Motor neuron (in vitro differentiated cells): ENCODE results near the gene PLA2G3. TPM values are rescaled to one million over a fixed set of nuclear protein-coding genes. Genes with fewer than 3 reads are reported as not detected.
A peak's percentile ranks its signal among the peaks of the same experiment; 100 is the strongest.

Experiments used
- ATAC-seq, 8 experiments: fragments of 200-7000 bp; cut with Tn5 transposase; replicated peaks in 6 of 8; 2 replicates each; pipeline ENCODE4 v1.8.0; 2021; ENCODE audit warnings: mild to moderate bottlenecking in 8 of 8, moderate library complexity in 8 of 8
- H3K27ac ChIP-seq, 2 donors: fragments of 250-450 bp; sonication (Bioruptor Pico); 2 replicates each; pipeline ENCODE4 v1.9.0; 2021; ENCODE audit warnings: antibody characterized with exemption in 2 of 2, mild to moderate bottlenecking in 2 of 2, moderate library complexity in 1 of 2
- H3K4me1 ChIP-seq, 2 donors: fragments of 250-450 bp; sonication (Bioruptor Pico); replicated peaks in 1 of 2; 2 replicates each; pipeline ENCODE4 v1.6.1; 2021; ENCODE audit warnings: antibody characterized with exemption in 2 of 2, mild to moderate bottlenecking in 2 of 2, moderate library complexity in 1 of 2
- H3K4me3 ChIP-seq, 5 donors: fragments of 250-450 bp; sonication (Bioruptor Pico); 2 replicates each; pipeline ENCODE4 v1.9.0; 2021; ENCODE audit warnings: antibody characterized with exemption in 5 of 5, mild to moderate bottlenecking in 5 of 5, moderate library complexity in 4 of 5
- WGBS, 10 experiments: fragments of 450-650 bp; shearing (Covaris generic); methylation state at CpG; one replicate each; pipeline ENCODE4 v1.0.0; 2022; 5-methylcytosine and 5-hydroxymethylcytosine counted together
- in situ Hi-C, 9 experiments: fragments of 400-800 bp; cut with MboI; loops; one replicate each; pipeline ENCODE4 v1.15.0; 2021; ENCODE audit warnings: low sequenced_read_pairs in 9 of 9, low pct_unique_long_range_greater_than_20kb in 2 of 9; ENCODE audit not compliant: unreplicated experiment in 9 of 9
- total RNA-seq, 8 experiments: library from RNA; unstranded; fragments of 300-600 nt; gene quantifications; 2 replicates each; pipeline versions ENCODE4 v1.2.3 to v1.2.4, GENCODE V29; 2022

Gene PLA2G3
- total RNA-seq, 8 experiments from 2014 or later = 0.05 to 0.90 (median 0.29) TPM

DNA sequence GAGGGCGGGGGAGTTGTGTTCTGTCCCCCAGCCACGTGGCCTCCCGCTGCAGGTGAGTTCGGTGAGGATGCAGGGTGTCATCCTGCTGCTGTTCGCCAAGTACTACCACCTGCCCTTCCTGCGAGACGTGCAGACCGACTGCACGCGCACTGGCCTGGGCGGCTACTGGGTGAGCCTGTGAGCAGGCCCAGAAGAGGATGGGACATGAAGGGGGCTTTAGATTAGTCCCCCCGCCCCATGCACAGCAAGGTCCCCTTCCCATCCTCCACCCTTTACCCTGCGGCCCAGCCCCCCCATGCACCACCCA lies 13.5 kb downstream of the PLA2G3 start:
- Histone ChIP-seq H3K27ac (no peak overlapping the region), H3K4me3 (no peak overlapping the region), H3K4me1 (peaks cover 5 to 10% of the 10 kb centered on the region in 2 donors)
- 100% methylated on average over 1 of the region's 13 CpGs; no CpG with 5 or more reads in 9 of the 10 experiments for WGBS, 10 experiments
- in situ Hi-C loops = loop anchor here in 1 of 9 experiments (25.0 kb wide), 1 partner anchor 110 kb away; no protein-coding TSS in a partner anchor
- no peak for ATAC-seq

- Histone ChIP-seq H3K27ac (no peak overlapping the region), H3K4me3 (no peak overlapping the region), H3K4me1 (peaks cover 5 to 10% of the 10 kb centered on the region in 2 donors)
- in situ Hi-C loops = loop anchor here in 1 of 9 experiments (25.0 kb wide), 1 partner anchor 111 kb away; no protein-coding TSS in a partner anchor
- 78 to 100% (median 81%) methylated on average over 1 to 7 of the region's 22 CpGs; no CpG with 5 or more reads in 3 of the 10 experiments for WGBS, 10 experiments
- ATAC-seq = no peak
These were observed 14.0 kb downstream of the PLA2G3 start for GRCh38 chr22:31126128-31126868.

GRCh38 chr22:31125521-31126117 lies 14.7 kb downstream of the PLA2G3 start:
- in situ Hi-C loops = loop anchor here in 1 of 9 experiments (25.0 kb wide), 1 partner anchor 112 kb away; no protein-coding TSS in a partner anchor
- ATAC-seq = no peak

GRCh38 chr22:31124811-31125465 lies 15.4 kb downstream of the PLA2G3 start:
- Histone ChIP-seq H3K27ac (no peak overlapping the region), H3K4me1 (peaks cover 10 to 16% of the 10 kb centered on the region in 2 donors), H3K4me3 (no peak overlapping the region)
- no peak for ATAC-seq
- WGBS, 10 experiments = 10 to 86% (median 80%) methylated on average over 1 to 5 of the region's 14 CpGs; no CpG with 5 or more reads in 6 of the 10 experiments
- in situ Hi-C loops = loop anchor here in 1 of 9 experiments (25.0 kb wide), 1 partner anchor 112 kb away; no protein-coding TSS in a partner anchor

More at GRCh38 chr22:31125521-31126117, 14.7 kb downstream of the PLA2G3 start:
- Histone ChIP-seq H3K4me3 (no peak overlapping the region), H3K27ac (no peak overlapping the region), H3K4me1 (peaks cover 5 to 10% of the 10 kb centered on the region in 2 donors)
- 100% methylated on average over 1 of the region's 12 CpGs; no CpG with 5 or more reads in 9 of the 10 experiments for WGBS, 10 experiments

- no peak overlapping the region for H3K27ac ChIP-seq
- H3K4me3 ChIP-seq = no peak overlapping the region
- H3K4me1 ChIP-seq = peaks cover 11 to 17% of the 10 kb centered on the region in 2 donors
- in situ Hi-C loops = no loop called here
- WGBS, 10 experiments = 30 to 80% (median 50%) methylated on average over 1 to 3 of the region's 3 CpGs; no CpG with 5 or more reads in 5 of the 10 experiments
- ATAC-seq = no peak
These were observed 16.0 kb downstream of the PLA2G3 start for GRCh38 chr22:31124290-31124689.

DNA sequence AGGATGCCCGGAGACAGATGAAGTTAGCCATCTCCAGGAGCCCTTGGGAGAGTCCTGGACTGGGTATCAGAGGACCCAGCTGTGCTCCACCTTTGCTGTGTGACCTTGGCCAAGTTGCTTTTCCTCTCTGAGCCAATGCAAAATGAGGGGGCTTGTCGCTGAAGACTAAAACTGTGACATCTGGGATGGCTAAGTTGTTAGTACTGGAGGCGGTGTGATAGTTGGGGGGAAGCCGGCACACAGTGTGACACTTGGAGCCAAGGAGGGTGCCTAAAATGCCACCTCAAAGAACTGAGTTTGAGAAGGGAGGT lies 17.1 kb downstream of the PLA2G3 start:
- 40 to 83% (median 65%) methylated on average over 1 to 4 of the region's 4 CpGs; no CpG with 5 or more reads in 3 of the 10 experiments for WGBS, 10 experiments
- ATAC-seq = peak in 1 of 8 experiments; percentile 20
- Histone ChIP-seq H3K27ac (peak overlapping the region in 1 of 2 donors; percentile 60), H3K4me3 (peak overlapping the region; percentile 49 to 85 (median 57)), H3K4me1 (peaks cover 11 to 17% of the 10 kb centered on the region in 2 donors)
- in situ Hi-C loops = no loop called here

DNA sequence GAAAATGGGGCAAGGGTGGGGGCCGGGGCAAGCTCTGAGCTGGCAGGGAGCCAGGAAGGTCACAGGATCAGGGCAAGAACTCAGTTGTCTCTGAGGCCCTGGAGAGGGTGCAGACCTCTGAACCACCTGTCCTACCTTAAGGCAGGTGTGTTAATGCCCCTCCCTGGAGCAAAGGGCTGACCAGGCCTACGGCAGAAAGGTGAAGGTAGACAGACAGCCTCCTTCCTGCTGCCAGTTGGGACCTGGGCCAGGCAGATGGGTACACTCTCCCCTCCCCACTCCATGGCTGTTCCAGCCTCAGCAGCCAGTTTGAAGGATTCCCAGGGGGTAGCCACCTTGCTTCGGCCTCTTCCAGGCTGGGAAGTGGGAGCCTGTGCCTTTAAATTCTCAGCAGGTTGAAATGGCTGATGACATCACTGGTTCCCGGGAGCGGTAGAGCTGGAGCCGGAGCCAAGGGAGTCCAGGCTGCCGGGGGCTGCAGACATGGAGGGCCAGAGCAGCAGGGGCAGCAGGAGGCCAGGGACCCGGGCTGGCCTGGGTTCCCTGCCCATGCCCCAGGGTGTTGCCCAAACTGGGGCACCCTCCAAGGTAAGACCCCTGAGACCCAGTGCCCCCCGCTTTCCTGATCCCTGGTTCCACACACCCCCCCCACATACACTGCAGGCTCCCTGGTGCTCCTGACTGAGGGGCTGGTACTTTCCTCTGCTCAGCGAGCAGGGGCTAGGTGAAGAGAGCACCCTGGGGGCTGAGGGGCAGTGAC lies 17.6 kb downstream of the PLA2G3 start, which contains the start of gene INPP5J:
Gene INPP5J (plus strand): TSS at position 435 of the 760 bp plus-strand sequence. CDS start 49 bp downstream, at position 484.
- in situ Hi-C loops = no loop called here
- ATAC-seq = peak; percentile 58 to 97 (median 93)
- peak within 1 kb of the TSS; percentile 49 to 85 (median 57) for H3K4me3 ChIP-seq
- WGBS, 10 experiments = 0 to 20% (median 0%) methylated on average over 1 to 3 of the region's 10 CpGs; no CpG with 5 or more reads in 4 of the 10 experiments
- H3K4me1 ChIP-seq = peaks cover 11 to 17% of the 10 kb centered on the region in 2 donors
- peak within 1 kb of the TSS; percentile 41 to 60 for H3K27ac ChIP-seq

- peaks cover 11 to 17% of the 10 kb centered on the region in 2 donors for H3K4me1 ChIP-seq
- peak in 5 of 8 experiments; percentile 3 to 13 (median 9) for ATAC-seq
- H3K4me3 ChIP-seq = no peak overlapping the region
- in situ Hi-C loops = no loop called here
- no peak overlapping the region for H3K27ac ChIP-seq
- WGBS, 10 experiments = 82 to 100% (median 93%) methylated on average over 1 to 2 of the region's 2 CpGs; no CpG with 5 or more reads in 4 of the 10 experiments
These were observed 18.1 kb downstream of the PLA2G3 start for GRCh38 chr22:31122196-31122531.

DNA sequence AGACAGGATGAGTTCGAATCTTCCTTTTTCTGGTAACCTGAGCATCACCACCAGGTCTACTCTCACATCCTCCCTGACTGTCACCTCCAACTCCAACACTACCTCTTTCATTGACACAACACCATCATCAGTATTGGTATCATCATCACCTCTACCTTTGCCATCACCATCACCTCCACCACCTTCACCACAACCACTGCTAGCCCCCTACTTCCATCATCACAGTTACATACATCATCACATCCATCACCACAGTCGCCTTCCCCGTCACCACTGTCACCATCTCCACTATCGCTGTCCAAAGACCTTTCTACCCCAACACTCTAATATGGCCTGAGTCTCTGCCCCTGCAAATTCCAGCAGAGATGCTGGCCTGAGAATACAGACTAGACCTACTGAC lies 18.9 kb downstream of the PLA2G3 start:
- in situ Hi-C loops = no loop called here
- WGBS, 10 experiments = 80 to 100% (median 97%) methylated on average over 1 to 4 of the region's 4 CpGs; no CpG with 5 or more reads in 5 of the 10 experiments
- H3K27ac ChIP-seq = no peak overlapping the region

DNA sequence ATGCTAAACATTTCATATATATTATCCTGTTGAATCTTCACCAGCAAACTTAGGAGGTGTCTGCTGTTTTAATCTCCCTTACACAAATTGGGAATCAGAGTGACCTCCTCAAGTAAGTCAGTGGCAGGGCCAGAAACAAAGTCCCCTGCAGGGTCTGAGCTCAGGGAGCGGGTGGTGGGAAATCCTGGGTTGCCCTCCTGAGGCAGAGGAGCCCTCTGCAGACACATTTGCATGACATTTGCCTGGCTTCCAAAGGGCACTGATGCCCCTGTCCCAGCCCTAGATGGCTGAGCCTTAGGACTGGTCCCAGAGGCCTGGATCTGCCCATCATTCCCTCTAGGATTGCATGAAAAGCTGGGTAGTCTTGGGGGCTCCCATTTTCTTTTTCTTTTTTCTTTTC lies 19.7 kb downstream of the PLA2G3 start:
- ATAC-seq = no peak
- H3K27ac ChIP-seq = no peak overlapping the region
- peaks cover 11 to 17% of the 10 kb centered on the region in 2 donors for H3K4me1 ChIP-seq
- H3K4me3 ChIP-seq = no peak overlapping the region
- 88% methylated on average over 1 of the region's 1 CpG; no CpG with 5 or more reads in 9 of the 10 experiments for WGBS, 10 experiments
- in situ Hi-C loops = no loop called here

More for the DNA sequence above, 18.9 kb downstream of the PLA2G3 start:
- no peak for ATAC-seq
- Histone ChIP-seq H3K4me3 (no peak overlapping the region), H3K4me1 (peaks cover 11 to 17% of the 10 kb centered on the region in 2 donors)

GRCh38 chr22:31120230-31120629 lies 20.1 kb downstream of the PLA2G3 start:
- ATAC-seq = peak in 2 of 8 experiments; percentile 9

DNA sequence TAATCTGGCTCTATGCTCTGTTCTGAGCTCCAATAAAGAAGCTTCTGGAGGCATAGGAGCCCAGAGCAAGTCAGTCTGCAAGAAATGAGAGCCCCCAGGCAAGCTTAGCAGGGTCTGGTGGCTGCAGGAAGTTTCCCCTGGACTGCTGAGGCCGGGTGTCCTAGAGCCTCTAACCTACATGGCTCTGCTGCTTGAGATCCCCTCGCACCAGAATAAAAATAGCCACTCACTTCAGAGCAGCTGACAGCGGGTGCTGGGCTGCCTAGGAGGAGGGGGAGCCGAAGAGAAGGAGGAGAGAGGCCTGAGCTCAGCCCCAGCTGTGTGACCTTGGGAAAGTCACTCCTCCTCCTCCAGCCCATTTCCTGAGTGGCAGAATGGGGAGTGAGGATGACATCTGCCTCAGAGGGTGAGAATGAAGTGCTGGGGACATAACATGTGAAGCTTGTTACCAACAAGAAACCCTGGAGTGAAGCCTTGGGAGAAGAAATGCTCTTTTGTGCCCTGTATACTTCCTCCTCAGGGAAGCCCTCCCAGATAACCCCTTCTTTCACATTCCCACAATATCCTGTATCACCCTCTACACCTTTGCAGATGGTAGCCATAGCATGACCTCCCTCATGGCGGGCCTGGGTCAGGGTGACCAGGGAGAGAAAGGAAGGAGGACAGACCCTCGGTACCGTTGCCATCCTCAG lies 21.1 kb downstream of the PLA2G3 start:
- Histone ChIP-seq H3K4me1 (peaks cover 11 to 17% of the 10 kb centered on the region in 2 donors), H3K27ac (no peak overlapping the region), H3K4me3 (no peak overlapping the region)
- WGBS, 10 experiments = 31 to 49% (median 36%) methylated on average over 2 to 5 of the region's 7 CpGs; no CpG with 5 or more reads in 6 of the 10 experiments
- in situ Hi-C loops = no loop called here
- no peak for ATAC-seq

More at GRCh38 chr22:31120230-31120629, 20.1 kb downstream of the PLA2G3 start:
- in situ Hi-C loops = no loop called here
- no peak overlapping the region for H3K27ac ChIP-seq
- WGBS, 10 experiments = 67 to 100% methylated on average over 1 of the region's 5 CpGs; no CpG with 5 or more reads in 8 of the 10 experiments
- peaks cover 11 to 17% of the 10 kb centered on the region in 2 donors for H3K4me1 ChIP-seq
- H3K4me3 ChIP-seq = no peak overlapping the region
